Measurements from ENCODE around the gene VOPP1.

GRCh38 chr7:55587687-55588378 is 15.5 kb upstream of the VOPP1 start:
- TF ChIP-seq, protein P1, sequence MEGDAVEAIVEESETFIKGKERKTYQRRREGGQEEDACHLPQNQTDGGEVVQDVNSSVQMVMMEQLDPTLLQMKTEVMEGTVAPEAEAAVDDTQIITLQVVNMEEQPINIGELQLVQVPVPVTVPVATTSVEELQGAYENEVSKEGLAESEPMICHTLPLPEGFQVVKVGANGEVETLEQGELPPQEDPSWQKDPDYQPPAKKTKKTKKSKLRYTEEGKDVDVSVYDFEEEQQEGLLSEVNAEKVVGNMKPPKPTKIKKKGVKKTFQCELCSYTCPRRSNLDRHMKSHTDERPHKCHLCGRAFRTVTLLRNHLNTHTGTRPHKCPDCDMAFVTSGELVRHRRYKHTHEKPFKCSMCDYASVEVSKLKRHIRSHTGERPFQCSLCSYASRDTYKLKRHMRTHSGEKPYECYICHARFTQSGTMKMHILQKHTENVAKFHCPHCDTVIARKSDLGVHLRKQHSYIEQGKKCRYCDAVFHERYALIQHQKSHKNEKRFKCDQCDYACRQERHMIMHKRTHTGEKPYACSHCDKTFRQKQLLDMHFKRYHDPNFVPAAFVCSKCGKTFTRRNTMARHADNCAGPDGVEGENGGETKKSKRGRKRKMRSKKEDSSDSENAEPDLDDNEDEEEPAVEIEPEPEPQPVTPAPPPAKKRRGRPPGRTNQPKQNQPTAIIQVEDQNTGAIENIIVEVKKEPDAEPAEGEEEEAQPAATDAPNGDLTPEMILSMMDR (IDR thresholded peaks at IDR 0.05), result no peak
- no peak for TF ChIP-seq POLR2A (IDR thresholded peaks at IDR 0.05)
